ENCODE measurements around the gene TRANK1. TPM values are rescaled to one million over a fixed set of nuclear protein-coding genes. Genes with fewer than 3 reads are reported as not detected.
"Not testable (repeated sequence)": the region's sequence is repeated elsewhere in the genome, so short reads cannot be mapped to it uniquely, and the experiment has no call there.

Gene TRANK1
- total RNA-seq, 1 experiment from 2014 or later, result 10.5 TPM

DNA sequence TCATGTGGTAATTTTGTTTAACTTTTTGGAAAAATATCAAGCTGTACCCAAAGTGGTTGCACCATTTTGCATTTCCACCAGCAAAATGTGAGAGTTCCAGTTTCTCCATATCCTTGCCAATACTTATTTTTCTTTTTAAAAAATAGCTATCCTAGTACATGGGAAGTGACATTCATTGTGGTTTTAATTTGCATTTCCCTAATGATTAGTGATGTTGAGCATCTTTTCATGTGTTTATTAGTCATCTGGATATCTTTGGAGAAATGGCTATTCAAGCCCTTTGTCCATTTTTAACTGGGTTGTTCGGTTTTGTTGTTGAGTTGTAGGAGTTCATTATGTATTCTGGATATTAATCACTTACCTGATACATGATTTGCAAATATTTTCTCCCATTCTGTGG lies 19.5 kb upstream of the TRANK1 start:
- no peak for DNase-seq (ENCODE audit: low spot score)
- Mint-ChIP-seq H3K9me3 (no peaks in the 10 kb centered on the region), H3K27ac (no peak overlapping the region), H3K27me3 (ENCODE audit: low read depth) (no peaks in the 10 kb centered on the region), H3K4me3 (no peak overlapping the region), H3K36me3 (no peaks in the 10 kb centered on the region), H3K4me1 (peaks cover 23% of the 10 kb centered on the region)
- CTCF ChIA-PET, result no interaction called here
- no peak for ATAC-seq
- POLR2A ChIA-PET, result no interaction called here
- TF ChIP-seq ELF4 (CRISPR knock-in tag; IDR thresholded peaks at IDR 0.05; ENCODE audit: low read depth) (no peak), SMAD3 (CRISPR knock-in tag; IDR thresholded peaks at IDR 0.05; ENCODE audit: borderline replicate concordance) (no peak), ERG (CRISPR knock-in tag; IDR thresholded peaks at IDR 0.05) (no peak), ZNF219 (CRISPR knock-in tag; IDR thresholded peaks at IDR 0.05; ENCODE audit: borderline replicate concordance) (no peak), JUN (CRISPR knock-in tag; IDR thresholded peaks at IDR 0.05) (no peak), ZNF317 (CRISPR knock-in tag; IDR thresholded peaks at IDR 0.05; ENCODE audit: borderline replicate concordance, low read depth) (no peak), ZNF232 (CRISPR knock-in tag; IDR thresholded peaks at IDR 0.05) (no peak), GTF2I (CRISPR knock-in tag; conservative IDR thresholded peaks at IDR 0.05) (no peak), ZMAT4 (CRISPR knock-in tag; IDR thresholded peaks at IDR 0.05) (no peak), SMAD4 (CRISPR knock-in tag; IDR thresholded peaks at IDR 0.05) (no peak), ESRRA (CRISPR knock-in tag; IDR thresholded peaks at IDR 0.05; ENCODE audit: borderline replicate concordance) (no peak), HMGA2 (CRISPR knock-in tag; IDR thresholded peaks at IDR 0.05) (no peak), ZNF138 (CRISPR knock-in tag; conservative IDR thresholded peaks at IDR 0.05) (no peak), MAX (CRISPR knock-in tag; IDR thresholded peaks at IDR 0.05) (no peak), NR1H2 (CRISPR knock-in tag; IDR thresholded peaks at IDR 0.05) (no peak)
- TF ChIP-seq, protein P1, sequence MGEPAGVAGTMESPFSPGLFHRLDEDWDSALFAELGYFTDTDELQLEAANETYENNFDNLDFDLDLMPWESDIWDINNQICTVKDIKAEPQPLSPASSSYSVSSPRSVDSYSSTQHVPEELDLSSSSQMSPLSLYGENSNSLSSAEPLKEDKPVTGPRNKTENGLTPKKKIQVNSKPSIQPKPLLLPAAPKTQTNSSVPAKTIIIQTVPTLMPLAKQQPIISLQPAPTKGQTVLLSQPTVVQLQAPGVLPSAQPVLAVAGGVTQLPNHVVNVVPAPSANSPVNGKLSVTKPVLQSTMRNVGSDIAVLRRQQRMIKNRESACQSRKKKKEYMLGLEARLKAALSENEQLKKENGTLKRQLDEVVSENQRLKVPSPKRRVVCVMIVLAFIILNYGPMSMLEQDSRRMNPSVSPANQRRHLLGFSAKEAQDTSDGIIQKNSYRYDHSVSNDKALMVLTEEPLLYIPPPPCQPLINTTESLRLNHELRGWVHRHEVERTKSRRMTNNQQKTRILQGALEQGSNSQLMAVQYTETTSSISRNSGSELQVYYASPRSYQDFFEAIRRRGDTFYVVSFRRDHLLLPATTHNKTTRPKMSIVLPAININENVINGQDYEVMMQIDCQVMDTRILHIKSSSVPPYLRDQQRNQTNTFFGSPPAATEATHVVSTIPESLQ (CRISPR knock-in tag; IDR thresholded peaks at IDR 0.05), result no peak
- TF ChIP-seq, protein P2, sequence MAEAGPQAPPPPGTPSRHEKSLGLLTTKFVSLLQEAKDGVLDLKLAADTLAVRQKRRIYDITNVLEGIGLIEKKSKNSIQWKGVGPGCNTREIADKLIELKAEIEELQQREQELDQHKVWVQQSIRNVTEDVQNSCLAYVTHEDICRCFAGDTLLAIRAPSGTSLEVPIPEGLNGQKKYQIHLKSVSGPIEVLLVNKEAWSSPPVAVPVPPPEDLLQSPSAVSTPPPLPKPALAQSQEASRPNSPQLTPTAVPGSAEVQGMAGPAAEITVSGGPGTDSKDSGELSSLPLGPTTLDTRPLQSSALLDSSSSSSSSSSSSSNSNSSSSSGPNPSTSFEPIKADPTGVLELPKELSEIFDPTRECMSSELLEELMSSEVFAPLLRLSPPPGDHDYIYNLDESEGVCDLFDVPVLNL (CRISPR knock-in tag; IDR thresholded peaks at IDR 0.05; ENCODE audit: borderline replicate concordance, low read depth), result no peak
- TF ChIP-seq, protein P3, sequence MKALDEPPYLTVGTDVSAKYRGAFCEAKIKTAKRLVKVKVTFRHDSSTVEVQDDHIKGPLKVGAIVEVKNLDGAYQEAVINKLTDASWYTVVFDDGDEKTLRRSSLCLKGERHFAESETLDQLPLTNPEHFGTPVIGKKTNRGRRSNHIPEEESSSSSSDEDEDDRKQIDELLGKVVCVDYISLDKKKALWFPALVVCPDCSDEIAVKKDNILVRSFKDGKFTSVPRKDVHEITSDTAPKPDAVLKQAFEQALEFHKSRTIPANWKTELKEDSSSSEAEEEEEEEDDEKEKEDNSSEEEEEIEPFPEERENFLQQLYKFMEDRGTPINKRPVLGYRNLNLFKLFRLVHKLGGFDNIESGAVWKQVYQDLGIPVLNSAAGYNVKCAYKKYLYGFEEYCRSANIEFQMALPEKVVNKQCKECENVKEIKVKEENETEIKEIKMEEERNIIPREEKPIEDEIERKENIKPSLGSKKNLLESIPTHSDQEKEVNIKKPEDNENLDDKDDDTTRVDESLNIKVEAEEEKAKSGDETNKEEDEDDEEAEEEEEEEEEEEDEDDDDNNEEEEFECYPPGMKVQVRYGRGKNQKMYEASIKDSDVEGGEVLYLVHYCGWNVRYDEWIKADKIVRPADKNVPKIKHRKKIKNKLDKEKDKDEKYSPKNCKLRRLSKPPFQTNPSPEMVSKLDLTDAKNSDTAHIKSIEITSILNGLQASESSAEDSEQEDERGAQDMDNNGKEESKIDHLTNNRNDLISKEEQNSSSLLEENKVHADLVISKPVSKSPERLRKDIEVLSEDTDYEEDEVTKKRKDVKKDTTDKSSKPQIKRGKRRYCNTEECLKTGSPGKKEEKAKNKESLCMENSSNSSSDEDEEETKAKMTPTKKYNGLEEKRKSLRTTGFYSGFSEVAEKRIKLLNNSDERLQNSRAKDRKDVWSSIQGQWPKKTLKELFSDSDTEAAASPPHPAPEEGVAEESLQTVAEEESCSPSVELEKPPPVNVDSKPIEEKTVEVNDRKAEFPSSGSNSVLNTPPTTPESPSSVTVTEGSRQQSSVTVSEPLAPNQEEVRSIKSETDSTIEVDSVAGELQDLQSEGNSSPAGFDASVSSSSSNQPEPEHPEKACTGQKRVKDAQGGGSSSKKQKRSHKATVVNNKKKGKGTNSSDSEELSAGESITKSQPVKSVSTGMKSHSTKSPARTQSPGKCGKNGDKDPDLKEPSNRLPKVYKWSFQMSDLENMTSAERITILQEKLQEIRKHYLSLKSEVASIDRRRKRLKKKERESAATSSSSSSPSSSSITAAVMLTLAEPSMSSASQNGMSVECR (CRISPR knock-in tag; IDR thresholded peaks at IDR 0.05; ENCODE audit: borderline replicate concordance), result no peak
- TF ChIP-seq, protein P4, sequence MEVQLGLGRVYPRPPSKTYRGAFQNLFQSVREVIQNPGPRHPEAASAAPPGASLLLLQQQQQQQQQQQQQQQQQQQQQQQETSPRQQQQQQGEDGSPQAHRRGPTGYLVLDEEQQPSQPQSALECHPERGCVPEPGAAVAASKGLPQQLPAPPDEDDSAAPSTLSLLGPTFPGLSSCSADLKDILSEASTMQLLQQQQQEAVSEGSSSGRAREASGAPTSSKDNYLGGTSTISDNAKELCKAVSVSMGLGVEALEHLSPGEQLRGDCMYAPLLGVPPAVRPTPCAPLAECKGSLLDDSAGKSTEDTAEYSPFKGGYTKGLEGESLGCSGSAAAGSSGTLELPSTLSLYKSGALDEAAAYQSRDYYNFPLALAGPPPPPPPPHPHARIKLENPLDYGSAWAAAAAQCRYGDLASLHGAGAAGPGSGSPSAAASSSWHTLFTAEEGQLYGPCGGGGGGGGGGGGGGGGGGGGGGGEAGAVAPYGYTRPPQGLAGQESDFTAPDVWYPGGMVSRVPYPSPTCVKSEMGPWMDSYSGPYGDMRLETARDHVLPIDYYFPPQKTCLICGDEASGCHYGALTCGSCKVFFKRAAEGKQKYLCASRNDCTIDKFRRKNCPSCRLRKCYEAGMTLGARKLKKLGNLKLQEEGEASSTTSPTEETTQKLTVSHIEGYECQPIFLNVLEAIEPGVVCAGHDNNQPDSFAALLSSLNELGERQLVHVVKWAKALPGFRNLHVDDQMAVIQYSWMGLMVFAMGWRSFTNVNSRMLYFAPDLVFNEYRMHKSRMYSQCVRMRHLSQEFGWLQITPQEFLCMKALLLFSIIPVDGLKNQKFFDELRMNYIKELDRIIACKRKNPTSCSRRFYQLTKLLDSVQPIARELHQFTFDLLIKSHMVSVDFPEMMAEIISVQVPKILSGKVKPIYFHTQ (CRISPR knock-in tag; IDR thresholded peaks at IDR 0.05), result no peak

GRCh38 chr3:36963008-36963407 lies 18.2 kb upstream of the TRANK1 start:
- H3K4me3 Mint-ChIP-seq; H3K27me3 Mint-ChIP-seq (ENCODE audit: low read depth); H3K36me3 Mint-ChIP-seq; ATAC-seq; POLR2A ChIA-PET; H3K9me3 Mint-ChIP-seq; H3K27ac Mint-ChIP-seq; DNase-seq (ENCODE audit: low spot score): not testable (repeated sequence)
- CTCF ChIA-PET, result interaction anchor here (0.7 to 1.1 kb wide), 2 partner anchors 52 to 171 kb away, joined by 3 to 4 read pairs; no protein-coding TSS in a partner anchor
- peaks cover 25% of the 10 kb centered on the region for H3K4me1 Mint-ChIP-seq

Data from WTC11 (cell line).